ENCODE results near the gene MYCN.
"Not testable (repeated sequence)": the region's sequence is repeated elsewhere in the genome, so short reads cannot be mapped to it uniquely, and the experiment has no call there.

The MYCN gene

DNA sequence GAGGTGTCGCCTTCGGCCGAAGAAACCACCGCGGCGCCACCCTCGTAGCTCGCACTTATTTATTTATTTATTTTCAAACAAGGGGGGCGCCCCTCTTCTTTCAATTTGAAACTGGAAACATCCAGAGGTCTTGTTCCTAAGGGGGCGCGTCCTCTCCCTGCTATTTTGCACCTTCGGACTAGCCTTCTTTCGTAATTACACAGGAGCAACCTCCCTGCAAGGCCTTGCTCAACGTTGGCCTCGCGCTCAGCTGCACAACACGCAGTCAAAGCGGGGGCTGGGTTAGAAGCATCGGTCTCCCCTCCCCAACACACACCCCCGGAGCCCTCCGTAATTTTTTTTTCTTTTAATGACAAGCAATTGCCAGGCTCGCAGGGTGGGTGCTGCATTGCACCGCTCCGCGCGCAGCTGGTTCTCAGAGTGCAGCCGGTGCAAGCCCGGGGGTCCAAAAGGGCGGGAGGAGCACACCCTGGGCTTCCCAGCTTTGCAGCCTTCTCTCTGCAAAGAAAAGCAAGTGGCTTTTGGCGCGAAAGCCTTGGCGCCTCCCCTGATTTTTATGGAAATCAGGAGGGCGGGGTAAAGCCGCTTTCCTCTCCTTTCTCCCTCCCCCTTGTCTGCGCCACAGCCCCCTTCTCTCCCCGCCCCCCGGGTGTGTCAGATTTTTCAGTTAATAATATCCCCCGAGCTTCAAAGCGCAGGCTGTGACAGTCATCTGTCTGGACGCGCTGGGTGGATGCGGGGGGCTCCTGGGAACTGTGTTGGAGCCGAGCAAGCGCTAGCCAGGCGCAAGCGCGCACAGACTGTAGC is at the start of gene MYCN:
Gene MYCN (plus strand): TSS at position 697 of the 807 bp plus-strand sequence. CDS start 1,515 bp downstream, outside the sequence.
- H3K4me3 ChIP-seq, result peak within 1 kb of the TSS; percentile 34 to 49 (median 37)
- peak within 1 kb of the TSS in 4 of 21 experiments; percentile 18 to 86 (median 53) for H3K27ac ChIP-seq

DNA sequence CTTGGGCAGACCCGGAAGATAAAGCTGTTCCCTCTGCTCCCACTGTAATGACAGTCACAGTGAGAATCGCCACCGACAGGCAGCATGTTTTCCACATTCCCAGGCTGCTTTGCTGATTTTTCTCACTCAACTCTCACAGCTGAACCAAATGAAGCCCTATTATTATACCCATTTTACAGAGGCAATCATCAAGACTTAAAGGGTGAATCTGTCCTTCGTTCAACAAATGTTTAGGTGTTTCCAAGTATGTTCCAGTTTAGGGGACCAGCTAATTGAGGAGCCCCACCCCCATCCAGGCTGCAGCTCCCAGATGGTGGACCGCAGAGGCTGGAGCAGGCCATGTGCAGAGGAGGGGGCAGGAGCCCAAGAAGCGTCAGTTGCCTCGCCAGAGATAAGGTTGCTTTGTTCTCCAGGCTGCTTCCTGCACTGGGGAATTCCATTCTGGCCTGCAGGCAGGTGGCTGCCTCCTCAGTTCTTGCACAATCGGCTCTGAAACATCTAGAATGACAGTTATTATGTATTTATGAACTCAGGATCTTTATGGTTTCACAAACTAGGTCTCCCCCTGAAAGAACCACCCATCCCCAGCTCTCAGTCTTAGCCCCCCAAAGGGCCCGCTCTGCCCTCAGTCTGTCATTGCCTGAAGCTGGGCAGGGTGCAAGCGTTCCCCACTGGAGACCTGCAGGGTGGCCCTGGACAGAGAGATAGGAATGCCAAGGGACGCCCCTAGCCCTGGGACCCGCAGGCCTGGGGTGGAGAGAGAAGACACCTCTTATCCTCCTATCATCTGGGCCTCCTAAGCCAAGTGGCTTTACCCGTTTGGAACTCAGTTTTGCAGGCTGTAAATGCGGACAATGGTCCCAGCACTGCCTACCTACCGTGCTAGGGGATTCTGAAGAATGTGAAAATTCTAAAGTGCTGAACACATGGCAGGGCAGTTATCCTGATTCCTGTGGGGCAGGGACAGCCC is 49.1 kb upstream of the MYCN start:
- Histone ChIP-seq H3K4me3 (no peak overlapping the region), H3K27ac (peak overlapping the region in 3 of 21 experiments; percentile 29 to 55 (median 36))

DNA sequence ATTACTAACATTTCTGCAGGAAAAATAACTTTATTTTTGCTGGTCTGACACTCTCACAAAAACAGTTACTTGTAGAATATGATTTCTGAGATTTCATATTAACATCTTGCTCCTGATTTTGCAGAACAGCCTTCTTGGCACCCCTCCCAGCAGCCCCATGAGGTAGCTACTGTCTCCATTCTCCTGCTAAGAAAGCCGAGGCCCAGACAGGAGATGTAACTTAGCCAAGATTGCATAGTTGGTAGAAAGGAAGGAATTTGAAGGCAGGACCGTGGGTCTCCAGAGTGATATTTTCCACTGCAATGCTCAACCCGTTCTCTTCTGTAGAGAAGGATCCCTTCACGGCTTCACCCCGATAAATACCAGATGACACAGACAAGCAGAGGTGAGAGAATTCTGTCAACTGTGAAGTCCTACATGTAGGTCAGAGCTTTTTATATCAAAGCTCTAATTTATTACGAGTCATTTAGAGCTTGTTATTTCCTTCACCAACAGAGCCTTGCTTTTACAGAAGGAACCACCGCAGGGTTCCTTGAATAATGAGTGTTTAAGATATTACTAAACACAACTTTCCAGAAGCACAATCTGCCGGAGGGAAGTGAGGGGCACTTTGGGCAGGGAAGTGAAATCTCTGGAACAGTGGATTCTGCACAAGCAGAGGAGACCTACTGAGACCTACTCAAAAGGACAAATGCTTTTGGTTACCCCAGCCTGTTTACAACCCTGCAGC is 48.0 kb upstream of the MYCN start:
- Histone ChIP-seq H3K27ac (peak overlapping the region in 1 of 21 experiments; percentile 55), H3K4me3 (no peak overlapping the region)

DNA sequence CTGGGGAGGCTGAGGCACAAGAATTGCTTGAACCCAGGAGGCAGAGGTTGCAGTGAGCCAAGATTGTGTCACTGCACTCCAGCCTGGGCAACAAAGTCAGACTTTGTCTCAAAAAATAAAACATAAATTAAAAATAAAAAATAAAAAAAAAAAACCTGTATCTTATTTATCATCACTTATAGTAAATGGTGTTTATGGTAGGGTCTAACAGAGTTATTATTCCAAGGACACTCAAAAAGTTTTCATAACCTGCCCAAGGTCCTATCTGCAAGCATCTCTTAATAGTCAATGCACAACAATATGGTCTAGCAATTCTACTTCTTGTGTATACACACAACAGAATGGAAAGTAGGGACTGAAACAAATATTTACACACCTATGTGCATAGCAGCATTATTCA is 47.3 kb upstream of the MYCN start:
- H3K4me3 ChIP-seq, result no peak overlapping the region
- no peak overlapping the region for H3K27ac ChIP-seq

DNA sequence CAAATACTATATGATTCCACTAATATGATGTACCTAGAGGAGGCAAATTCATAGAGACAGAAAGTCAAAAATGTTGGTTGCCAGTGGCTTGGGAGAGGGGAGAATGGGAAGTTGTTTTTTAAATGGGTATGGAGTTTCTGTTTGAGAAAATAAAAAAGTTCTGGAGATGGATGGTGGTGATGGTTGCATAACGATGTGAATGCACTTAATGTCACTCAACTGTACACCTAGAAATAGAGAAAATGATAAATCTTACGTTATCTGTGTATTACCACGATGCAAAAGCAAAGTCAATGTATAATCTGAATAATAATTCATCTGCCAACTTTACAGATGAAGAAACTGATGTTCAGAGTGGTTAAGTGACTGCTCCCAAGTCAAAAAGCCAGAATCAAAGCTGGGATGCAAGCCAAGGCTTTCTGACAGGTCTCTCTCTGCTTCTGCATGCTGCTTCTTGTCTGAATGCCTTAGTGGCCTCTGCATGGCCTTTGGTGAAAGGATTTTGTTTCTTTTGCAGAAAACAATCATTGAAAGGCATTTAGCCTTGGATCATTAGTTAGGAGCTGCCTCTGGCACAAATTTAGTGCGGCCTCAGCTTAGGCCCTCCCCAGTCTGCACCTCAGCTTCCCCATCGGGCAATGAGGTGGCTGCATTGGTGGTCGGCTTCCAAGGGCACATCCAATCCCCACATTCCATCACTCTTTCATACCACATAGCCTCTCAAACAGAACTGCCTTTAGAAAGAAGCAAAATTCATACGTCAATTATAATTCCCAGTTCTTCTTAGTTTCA is 46.5 kb upstream of the MYCN start:
- H3K4me3 ChIP-seq, result no peak overlapping the region
- no peak overlapping the region for H3K27ac ChIP-seq

DNA sequence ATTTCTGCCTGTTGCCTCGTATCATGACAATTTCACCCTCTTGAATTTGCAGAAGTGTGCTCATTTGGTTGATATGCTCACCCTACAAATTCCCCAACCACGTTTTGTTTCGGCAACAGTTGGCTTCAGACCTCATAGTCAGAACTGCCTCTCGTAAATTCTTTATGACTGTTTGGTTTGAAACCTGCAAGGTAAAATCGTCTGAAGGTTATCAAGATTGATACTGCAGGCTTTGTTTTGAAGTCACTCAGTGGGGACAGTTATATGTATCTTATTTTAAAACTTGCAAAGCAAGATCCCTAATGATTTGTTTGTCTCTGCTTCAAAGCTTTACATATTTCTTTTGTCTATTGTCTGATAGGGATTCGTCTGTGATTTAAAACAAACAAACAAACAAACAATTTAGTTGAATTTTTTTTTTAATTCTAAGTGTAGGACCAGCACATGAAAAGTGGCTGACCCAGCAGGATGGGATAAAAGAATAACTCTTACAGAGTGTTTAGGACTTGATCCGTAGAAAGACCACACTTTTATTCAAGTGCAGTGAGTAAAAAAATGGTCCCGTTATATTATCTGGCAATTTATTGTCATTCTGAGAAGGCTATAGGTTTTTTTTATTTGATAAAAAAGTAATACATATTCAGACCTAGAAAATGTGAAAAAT is 45.7 kb upstream of the MYCN start:
- Histone ChIP-seq H3K27ac (no peak overlapping the region), H3K4me3 (no peak overlapping the region)

DNA sequence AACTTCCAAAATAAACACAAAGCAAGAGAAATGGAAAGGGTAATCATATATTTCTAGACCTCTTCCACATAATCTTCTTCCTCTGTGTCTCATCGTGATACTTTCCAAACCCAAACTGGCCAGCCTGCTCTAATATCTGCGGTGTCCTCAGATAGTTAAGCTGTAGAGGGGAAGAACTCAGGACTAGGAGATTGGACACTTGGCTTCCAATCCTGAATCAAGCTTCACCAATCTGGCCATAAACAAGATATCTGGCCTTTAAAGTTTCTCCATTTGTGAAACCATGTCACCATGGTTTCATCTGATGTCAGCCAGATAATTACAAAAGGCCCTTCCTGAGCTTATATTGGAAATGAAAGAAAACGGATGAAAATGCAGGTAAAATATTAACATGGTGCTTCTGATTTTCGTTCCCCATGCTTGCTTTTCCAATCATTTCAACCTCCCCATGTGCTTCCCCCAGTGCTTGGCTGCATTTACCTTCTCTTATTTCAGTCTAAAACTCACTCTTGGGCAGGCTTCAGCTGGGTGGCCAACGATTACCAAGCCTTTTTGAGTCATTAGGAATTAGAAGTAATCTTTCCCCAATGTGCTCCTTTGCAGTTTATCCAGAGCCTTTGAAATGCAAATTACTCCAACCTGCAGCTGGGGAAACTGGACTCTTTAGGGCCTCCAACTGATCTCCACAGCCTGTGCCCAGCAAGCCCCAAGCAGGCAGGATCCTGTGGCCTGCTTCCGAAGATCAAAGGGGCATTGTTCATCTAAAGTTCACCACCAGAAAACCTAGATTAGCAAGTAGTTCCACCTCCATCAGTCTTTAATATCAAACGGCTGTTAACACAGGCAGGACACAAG is 44.5 kb upstream of the MYCN start:
- no peak overlapping the region for H3K27ac ChIP-seq
- no peak overlapping the region for H3K4me3 ChIP-seq

DNA sequence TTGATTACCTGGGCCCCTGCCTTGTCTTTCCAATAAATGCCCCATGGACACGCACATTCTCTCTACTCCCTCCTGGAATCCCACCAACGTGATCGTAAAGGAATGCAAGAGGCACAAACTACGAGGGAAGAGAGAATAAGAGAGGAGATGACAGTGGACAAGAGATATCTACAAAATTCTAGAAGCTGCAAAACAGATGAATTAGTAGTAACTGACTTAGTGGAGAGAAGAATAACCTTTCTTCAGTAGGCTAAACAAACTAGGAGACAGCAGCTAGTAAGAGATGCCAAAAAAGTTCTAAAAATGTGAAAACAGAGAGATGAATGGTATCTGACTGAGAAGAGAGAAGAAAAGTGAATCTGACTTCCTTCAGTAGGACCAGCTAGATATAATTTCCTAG is 43.5 kb upstream of the MYCN start:
- Histone ChIP-seq H3K27ac (no peak overlapping the region), H3K4me3 (no peak overlapping the region)

DNA sequence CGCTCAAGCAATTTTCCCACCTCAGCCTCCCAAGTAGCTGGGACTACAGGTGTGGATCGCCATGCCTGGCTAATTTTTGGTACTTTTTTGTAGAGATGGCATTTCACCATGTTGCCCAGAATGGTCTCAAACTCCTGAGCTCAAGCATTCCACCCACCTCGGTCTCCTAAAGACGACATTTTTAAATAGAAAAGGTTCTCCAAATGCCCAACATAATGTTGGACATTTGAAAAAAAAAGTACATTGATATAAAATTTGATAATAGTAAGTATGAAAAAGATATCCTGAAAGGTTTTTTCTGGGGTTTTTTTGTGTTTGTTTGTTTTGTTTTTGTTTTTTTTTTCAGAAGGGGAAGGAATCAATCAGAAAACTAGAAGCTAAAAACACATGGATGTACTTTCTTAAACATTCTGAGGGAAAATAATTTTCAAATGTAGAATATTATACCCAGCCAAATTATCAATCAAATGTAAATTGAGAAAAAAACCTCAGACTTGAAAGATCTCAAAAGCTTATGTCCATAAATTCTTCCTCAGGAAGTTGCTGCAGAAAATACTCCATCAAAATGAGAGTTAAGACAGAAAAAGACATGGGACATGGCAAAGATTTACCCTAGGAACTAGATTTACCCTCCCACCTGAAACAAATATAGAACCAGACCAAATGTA is 42.8 kb upstream of the MYCN start:
- no peak overlapping the region for H3K27ac ChIP-seq
- no peak overlapping the region for H3K4me3 ChIP-seq

DNA sequence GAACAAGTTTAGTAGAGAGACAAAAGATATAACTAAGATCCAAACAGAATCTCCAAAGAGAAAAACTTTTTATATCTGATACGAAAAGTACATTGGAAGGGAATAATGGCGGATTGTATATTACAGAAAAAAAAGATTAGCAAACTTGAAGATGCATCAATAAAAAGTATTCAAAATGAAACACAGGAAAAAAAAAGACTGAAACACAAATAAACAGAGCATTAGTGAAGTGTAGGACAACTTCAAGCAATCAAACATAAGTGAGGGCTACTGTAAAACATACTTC is 41.1 kb upstream of the MYCN start:
- H3K4me3 ChIP-seq, result no peak overlapping the region
- no peak overlapping the region for H3K27ac ChIP-seq

DNA sequence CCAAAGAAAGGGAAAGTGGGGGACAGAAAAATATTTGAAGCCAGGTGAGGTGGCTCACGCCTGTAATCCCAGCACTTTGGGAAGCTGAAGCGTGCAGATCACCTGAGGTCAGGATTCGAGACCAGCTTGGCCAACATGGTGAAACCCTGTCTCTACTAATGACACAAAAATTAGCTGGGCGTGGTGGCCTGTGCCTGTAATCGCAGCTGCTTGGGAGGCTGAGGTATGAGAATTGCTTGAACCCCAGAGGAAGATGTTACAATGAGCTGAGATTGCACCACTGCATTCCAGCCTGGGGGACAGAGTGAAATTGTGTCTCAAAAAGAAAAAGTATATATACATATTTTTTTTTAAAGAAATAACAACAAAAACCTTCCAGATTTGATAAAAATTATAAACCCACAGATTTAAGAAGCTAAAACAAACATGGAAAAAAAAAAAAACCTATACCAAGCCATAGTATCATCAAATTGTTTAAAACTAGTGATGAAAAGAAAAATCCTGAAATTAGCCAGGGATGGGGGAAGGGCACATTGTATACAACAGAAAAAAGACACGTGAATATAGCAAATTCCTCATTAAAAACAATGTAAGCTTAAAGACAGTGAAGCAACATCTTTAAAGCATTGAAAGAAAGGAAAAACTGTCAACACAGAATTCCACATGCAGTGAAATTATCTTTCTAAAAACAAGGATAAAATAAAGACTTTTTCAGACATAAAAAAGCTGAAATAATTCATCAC is 40.4 kb upstream of the MYCN start:
- Histone ChIP-seq H3K27ac (no peak overlapping the region), H3K4me3 (no peak overlapping the region)

DNA sequence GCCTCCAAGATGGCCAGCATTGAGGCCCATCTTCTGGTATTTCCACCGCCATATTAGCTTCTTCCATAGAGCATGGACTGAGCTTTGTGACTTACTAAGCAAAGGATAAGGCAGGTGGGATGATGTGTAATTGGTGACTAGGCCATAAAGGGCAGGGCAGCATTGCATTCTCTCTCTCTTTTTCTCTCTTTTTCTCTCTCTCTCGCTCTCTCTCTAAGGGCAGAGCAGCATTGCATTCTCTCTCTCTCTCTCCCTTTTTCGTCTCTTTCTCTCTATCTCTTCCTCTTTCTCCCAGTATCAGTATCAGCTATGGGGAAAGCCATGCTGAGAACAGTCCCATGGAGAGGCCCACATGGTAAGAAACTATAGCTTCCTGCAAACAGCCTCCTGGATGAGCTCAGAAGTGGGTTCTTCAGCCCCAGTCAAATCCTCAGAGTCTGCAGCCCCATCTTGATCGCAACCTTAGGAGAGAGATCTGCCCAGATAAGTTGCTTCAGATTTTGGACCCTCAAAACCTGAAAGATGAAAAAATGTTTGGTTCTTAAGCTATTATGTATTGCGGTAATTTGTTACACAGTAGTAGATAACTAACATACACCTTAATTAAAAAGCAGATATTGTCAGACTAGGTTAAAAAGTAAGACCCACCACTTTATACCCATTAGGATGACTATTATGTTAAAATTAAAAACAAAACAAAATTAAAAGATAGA is 39.1 kb upstream of the MYCN start:
- no peak overlapping the region for H3K4me3 ChIP-seq
- no peak overlapping the region for H3K27ac ChIP-seq

DNA sequence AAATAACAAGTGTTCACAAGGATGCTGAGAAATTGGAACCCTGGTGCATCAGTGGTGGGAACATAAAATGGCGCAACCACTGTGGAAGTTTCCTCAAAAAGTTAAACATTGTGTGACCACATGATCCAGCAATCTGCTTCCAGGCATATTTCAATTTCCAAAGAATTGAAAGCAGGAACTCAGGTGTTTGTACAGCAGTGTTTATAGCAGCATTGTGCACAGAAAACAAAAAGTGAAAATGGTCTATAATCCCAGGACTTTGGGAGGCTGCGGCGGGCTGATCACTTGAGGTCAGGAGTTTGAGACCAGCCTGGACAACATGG is 38.6 kb upstream of the MYCN start:
- Histone ChIP-seq H3K4me3 (no peak overlapping the region), H3K27ac (no peak overlapping the region)

DNA sequence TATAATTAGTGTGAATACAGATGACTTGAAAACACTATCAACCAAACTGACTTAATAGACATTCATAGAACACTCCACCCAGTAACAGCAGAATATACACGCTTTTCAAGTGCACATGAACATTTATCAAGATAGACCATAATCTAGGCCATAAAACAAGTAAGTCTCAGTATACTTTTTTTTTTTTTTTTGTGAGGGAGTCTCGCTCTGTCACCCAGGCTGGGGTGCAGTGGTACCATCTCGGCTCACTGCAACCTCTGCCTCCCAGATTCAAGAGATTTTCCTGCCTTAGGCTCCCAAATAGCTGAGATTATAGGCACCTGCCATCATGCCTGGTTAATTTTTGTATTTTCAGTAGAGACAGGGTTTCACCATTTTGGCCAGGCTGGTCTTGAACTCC is 36.4 kb upstream of the MYCN start:
- not testable (repeated sequence) for H3K4me3 ChIP-seq, H3K27ac ChIP-seq

DNA sequence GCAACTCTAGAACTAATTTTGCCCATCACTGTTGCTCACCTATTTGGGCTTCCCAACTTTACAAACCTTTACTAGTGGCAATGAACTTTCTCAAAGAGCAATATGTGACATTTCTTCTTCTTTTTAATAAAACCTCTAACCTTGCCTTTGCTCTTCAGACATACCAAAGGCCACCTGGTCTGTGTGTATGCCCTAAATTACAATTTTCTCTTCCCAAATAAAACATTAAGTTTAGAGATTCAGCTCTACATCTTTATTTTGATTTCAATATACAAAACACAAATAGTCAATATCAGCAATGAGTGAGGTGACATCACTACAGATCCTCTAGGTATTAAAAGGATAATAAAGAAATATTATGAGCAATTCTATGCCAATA is 35.1 kb upstream of the MYCN start:
- Histone ChIP-seq H3K4me3 (no peak overlapping the region), H3K27ac (no peak overlapping the region)

DNA sequence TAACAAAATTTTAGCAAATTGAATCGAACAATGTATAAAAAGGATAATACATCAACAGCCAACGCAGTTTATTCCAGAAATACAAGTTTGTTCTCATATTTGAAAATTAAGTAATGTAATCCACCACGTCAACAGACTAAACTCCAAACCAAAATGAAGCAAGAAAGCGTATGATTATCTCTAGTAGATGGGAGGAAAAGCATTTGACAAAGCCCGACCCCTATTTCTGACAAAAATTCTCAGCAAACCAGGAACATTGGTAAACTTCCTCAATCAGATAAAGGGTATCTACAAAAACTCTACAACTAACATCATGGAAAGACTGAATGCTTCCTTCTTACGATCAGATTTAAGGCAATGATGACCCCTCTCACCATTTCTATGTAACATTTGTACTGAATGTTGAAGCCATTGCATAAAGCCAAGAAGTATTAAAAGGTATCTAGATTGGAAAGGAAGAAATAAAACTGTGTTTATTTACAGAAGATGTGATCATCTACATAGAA is 34.3 kb upstream of the MYCN start:
- no peak overlapping the region for H3K4me3 ChIP-seq

More for the DNA sequence above, 34.3 kb upstream of the MYCN start:
- no peak overlapping the region for H3K27ac ChIP-seq
